B cell (primary cell): Measurements from ENCODE around the gene SNAPC1.

Experiments
- CTCF ChIP-seq: fragments of 200-600 bp; IDR thresholded peaks from one replicate; pipeline ENCODE4 v1.8.0; 2022; ENCODE audit warnings: antibody characterized with exemption, mild to moderate bottlenecking
- EZH2 ChIP-seq: IDR thresholded peaks from 2 replicates; pipeline ENCODE4 v1.6.1; 2012; ENCODE audit warnings: borderline replicate concordance, low read depth, mild to moderate bottlenecking, moderate library complexity, low read length; ENCODE audit not compliant: insufficient read depth, poor library complexity, severe bottlenecking

- TF ChIP-seq CTCF, result no peak
- TF ChIP-seq EZH2, result no peak
Observed at GRCh38 chr14:61751475-61751989, 10.7 kb upstream of the SNAPC1 start.
